ENCODE data around the gene FBXL20. TPM values are rescaled to one million over a fixed set of nuclear protein-coding genes. Genes with fewer than 3 reads are reported as not detected.

The FBXL20 gene
- total and polyA plus RNA-seq, 4 donors = 1.6 to 8.4 (median 5.2) TPM

DNA sequence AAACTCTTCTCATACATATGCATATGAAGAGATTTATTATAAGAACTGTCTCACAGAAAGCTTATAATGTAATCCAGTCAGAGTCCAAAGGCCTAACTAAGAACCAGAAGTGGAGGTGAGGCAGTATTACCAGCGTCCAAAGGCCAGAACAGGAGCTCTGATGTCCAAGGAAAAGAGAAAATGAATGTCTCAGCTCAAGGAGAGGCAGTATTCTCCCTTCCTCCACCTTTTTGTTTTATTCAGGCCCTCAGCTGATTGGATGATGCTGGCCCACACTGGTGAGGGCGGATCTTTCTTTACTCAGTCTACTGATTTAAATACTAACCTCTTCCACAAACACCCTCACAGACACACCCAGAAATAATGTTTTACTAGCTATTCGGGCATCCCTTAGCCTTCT lies 43.4 kb downstream of the FBXL20 start (continued):
- no peak for TF ChIP-seq REST (IDR thresholded peaks at IDR 0.05)

GRCh38 chr17:39357488-39357887 lies 43.9 kb downstream of the FBXL20 start:
- DNase-seq (ENCODE audit: low spot score) = no peak
- no peaks in the 10 kb centered on the region for H3K36me3 ChIP-seq (ENCODE audit: control insufficient read depth in 4 of 4, insufficient read depth in 3 of 4, low read depth in 1 of 4, low read length in 3 of 4)
- no peak for TF ChIP-seq NR2F2 (IDR thresholded peaks at IDR 0.05)
- no peak for TF ChIP-seq SP1 (IDR thresholded peaks at IDR 0.05)
- TF ChIP-seq HNF4G (IDR thresholded peaks at IDR 0.05) = no peak
- TF ChIP-seq REST (IDR thresholded peaks at IDR 0.05) = no peak
- H3K9ac ChIP-seq (ENCODE audit: low read depth in 1 of 2, low read length in 2 of 2) = no peak overlapping the region
- H3K27me3 ChIP-seq (ENCODE audit: control insufficient read depth in 4 of 4, insufficient read depth in 4 of 4, low read length in 3 of 4) = no peaks in the 10 kb centered on the region
- H3K4me1 ChIP-seq (ENCODE audit: control insufficient read depth in 4 of 4, insufficient read depth in 4 of 4, low read length in 3 of 4) = peaks cover 3 to 25% (median 8%) of the 10 kb centered on the region in 4 donors
- no peaks in the 10 kb centered on the region for H3K9me3 ChIP-seq (ENCODE audit: control insufficient read depth in 4 of 4, low read length in 3 of 4)
- no peak overlapping the region for H3K27ac ChIP-seq (ENCODE audit: low read depth in 1 of 2, low read length in 2 of 2)
- 88% methylated on average over 8 of the region's 8 CpGs for WGBS
- H3K4me3 ChIP-seq (ENCODE audit: low read depth in 1 of 3, low read length in 3 of 3) = no peak overlapping the region

DNA sequence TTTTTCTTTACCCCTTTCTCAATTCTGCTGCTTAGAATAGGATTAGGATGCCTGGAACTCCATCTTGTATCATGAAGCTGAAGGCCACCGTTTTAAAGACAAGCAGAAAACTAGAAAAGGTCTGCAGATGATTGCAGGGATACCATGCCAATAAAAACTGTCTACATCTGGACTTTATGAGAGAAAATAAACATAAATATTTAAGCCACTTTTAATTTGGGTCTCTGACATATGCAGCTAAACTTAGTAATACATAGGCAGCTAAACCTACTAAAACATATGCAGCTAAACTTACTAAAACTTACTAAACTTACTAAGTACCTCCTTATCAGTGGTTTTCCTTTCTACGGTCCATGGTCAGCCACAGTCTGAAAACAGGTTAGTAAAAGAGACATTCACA lies 48.4 kb downstream of the FBXL20 start:
- TF ChIP-seq HNF4G (IDR thresholded peaks at IDR 0.05) (no peak), REST (IDR thresholded peaks at IDR 0.05) (no peak), JUND (IDR thresholded peaks at IDR 0.05) (no peak), GABPA (IDR thresholded peaks at IDR 0.05 in 1 of 2, conservative IDR thresholded peaks at IDR 0.05 in 1 of 2) (no peak), FOXA1 (IDR thresholded peaks at IDR 0.05) (no peak), MAX (IDR thresholded peaks at IDR 0.05) (no peak)
- Histone ChIP-seq H3K9me3 (ENCODE audit: control insufficient read depth in 4 of 4, low read length in 3 of 4) (no peaks in the 10 kb centered on the region), H3K4me1 (ENCODE audit: control insufficient read depth in 4 of 4, insufficient read depth in 4 of 4, low read length in 3 of 4) (peaks cover 0 to 6% (median 1%) of the 10 kb centered on the region in 4 donors), H3K27me3 (ENCODE audit: control insufficient read depth in 4 of 4, insufficient read depth in 4 of 4, low read length in 3 of 4) (no peaks in the 10 kb centered on the region), H3K27ac (ENCODE audit: low read depth in 1 of 2, low read length in 2 of 2) (no peak overlapping the region), H3K4me3 (ENCODE audit: low read depth in 1 of 3, low read length in 3 of 3) (no peak overlapping the region), H3K36me3 (ENCODE audit: control insufficient read depth in 4 of 4, insufficient read depth in 3 of 4, low read depth in 1 of 4, low read length in 3 of 4) (no peaks in the 10 kb centered on the region), H3K9ac (ENCODE audit: low read depth in 1 of 2, low read length in 2 of 2) (no peak overlapping the region)
- no peak for DNase-seq (ENCODE audit: low spot score)
- 76% methylated on average over 2 of the region's 2 CpGs for WGBS

Measured in liver (tissue), 9 donors.